Measurements from ENCODE around the gene AACS.
"Not testable (repeated sequence)": the region's sequence is repeated elsewhere in the genome, so short reads cannot be mapped to it uniquely, and the experiment has no call there.

Gene AACS

GRCh38 chr12:125056306-125056705, 8.9 kb upstream of the AACS start:
- DNase-seq (ENCODE audit: low read depth): no peak

- DNase-seq (ENCODE audit: low read depth): no peak
Observed at GRCh38 chr12:125057708-125058107, 7.5 kb upstream of the AACS start.

GRCh38 chr12:125061229-125061628, 4.0 kb upstream of the AACS start:
- no peak for DNase-seq (ENCODE audit: low read depth)

GRCh38 chr12:125063522-125063921, 1.7 kb upstream of the AACS start:
- not testable (repeated sequence) for DNase-seq (ENCODE audit: low read depth)

GRCh38 chr12:125064492-125064891, 743 bp upstream of the AACS start:
- no peak for DNase-seq (ENCODE audit: low read depth)

GRCh38 chr12:125065919-125066570, 810 bp downstream of the AACS start:
- DNase-seq (ENCODE audit: low read depth): no peak

- DNase-seq (ENCODE audit: low read depth): no peak
Observed at GRCh38 chr12:125068391-125068790, 3.2 kb downstream of the AACS start.

GRCh38 chr12:125069616-125070015, 4.4 kb downstream of the AACS start:
- no peak for DNase-seq (ENCODE audit: low read depth)

- DNase-seq (ENCODE audit: low read depth): no peak
Observed at GRCh38 chr12:125070112-125070511, 4.9 kb downstream of the AACS start.

GRCh38 chr12:125070661-125071390, 5.6 kb downstream of the AACS start:
- DNase-seq (ENCODE audit: low read depth): no peak

GRCh38 chr12:125071456-125071855, 6.2 kb downstream of the AACS start:
- no peak for DNase-seq (ENCODE audit: low read depth)

- DNase-seq (ENCODE audit: low read depth): no peak
Observed at GRCh38 chr12:125072496-125072895, 7.3 kb downstream of the AACS start.

- DNase-seq (ENCODE audit: low read depth): not testable (repeated sequence)
Observed at GRCh38 chr12:125074294-125074693, 9.1 kb downstream of the AACS start.

GRCh38 chr12:125076103-125076502, 10.9 kb downstream of the AACS start:
- no peak for DNase-seq (ENCODE audit: low read depth)

- no peak for DNase-seq (ENCODE audit: low read depth)
Observed at GRCh38 chr12:125079084-125079483, 13.8 kb downstream of the AACS start.

- DNase-seq (ENCODE audit: low read depth): no peak
Observed at GRCh38 chr12:125079648-125080645, 14.7 kb downstream of the AACS start.

GRCh38 chr12:125081427-125081826, 16.2 kb downstream of the AACS start:
- no peak for DNase-seq (ENCODE audit: low read depth)

- no peak for DNase-seq (ENCODE audit: low read depth)
Observed at GRCh38 chr12:125083072-125083471, 17.8 kb downstream of the AACS start.

- not testable (repeated sequence) for DNase-seq (ENCODE audit: low read depth)
Observed at GRCh38 chr12:125088199-125088598, 23.0 kb downstream of the AACS start.

- no peak for DNase-seq (ENCODE audit: low read depth)
Observed at GRCh38 chr12:125089083-125089482, 23.8 kb downstream of the AACS start.

GRCh38 chr12:125089626-125090025, 24.4 kb downstream of the AACS start:
- no peak for DNase-seq (ENCODE audit: low read depth)

- DNase-seq (ENCODE audit: low read depth): no peak
Observed at GRCh38 chr12:125090437-125090836, 25.2 kb downstream of the AACS start.
